GM12875 (cell line): ENCODE data around the gene PIPOX.

Experiments
- H3K4me3 ChIP-seq: one replicate; pipeline ENCODE4 v1.5.1; 2011; ENCODE audit warnings: low read depth, low read length, control low read depth
- TF ChIP-seq, protein P1 (sequence below): IDR thresholded peaks from 2 replicates; pipeline ENCODE4 v1.5.1; 2011; ENCODE audit warnings: low read depth, mild to moderate bottlenecking, control low read depth, inconsistent platforms, low read length, moderate library complexity, borderline replicate concordance; ENCODE audit not compliant: insufficient read depth

The PIPOX gene

GRCh38 chr17:29051731-29052130 is 8.8 kb downstream of the PIPOX start:
- TF ChIP-seq, protein P1, sequence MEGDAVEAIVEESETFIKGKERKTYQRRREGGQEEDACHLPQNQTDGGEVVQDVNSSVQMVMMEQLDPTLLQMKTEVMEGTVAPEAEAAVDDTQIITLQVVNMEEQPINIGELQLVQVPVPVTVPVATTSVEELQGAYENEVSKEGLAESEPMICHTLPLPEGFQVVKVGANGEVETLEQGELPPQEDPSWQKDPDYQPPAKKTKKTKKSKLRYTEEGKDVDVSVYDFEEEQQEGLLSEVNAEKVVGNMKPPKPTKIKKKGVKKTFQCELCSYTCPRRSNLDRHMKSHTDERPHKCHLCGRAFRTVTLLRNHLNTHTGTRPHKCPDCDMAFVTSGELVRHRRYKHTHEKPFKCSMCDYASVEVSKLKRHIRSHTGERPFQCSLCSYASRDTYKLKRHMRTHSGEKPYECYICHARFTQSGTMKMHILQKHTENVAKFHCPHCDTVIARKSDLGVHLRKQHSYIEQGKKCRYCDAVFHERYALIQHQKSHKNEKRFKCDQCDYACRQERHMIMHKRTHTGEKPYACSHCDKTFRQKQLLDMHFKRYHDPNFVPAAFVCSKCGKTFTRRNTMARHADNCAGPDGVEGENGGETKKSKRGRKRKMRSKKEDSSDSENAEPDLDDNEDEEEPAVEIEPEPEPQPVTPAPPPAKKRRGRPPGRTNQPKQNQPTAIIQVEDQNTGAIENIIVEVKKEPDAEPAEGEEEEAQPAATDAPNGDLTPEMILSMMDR = no peak
- H3K4me3 ChIP-seq = no peak overlapping the region

DNA sequence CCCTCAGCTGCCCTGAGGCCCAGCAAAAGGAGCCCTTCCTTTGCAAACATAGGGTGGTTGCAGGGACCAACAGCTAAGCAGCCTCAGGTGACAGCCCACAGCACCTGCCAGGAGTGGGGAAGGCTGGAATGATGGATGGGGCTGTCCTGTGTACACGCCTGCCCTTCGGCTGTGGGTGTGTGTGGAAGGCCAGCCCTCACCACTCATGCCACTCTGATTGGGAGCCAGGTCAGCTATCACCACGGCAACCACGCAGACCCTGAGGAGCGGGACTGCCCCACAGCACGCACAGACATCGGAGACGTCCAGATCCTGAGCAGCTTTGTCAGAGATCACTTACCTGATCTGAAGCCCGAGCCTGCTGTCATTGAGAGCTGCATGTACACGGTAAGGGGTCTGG is 11.9 kb downstream of the PIPOX start:
- TF ChIP-seq, protein P1 = no peak
- no peak overlapping the region for H3K4me3 ChIP-seq

GRCh38 chr17:29057361-29057760 is 14.4 kb downstream of the PIPOX start:
- H3K4me3 ChIP-seq = no peak overlapping the region
- TF ChIP-seq, protein P1 = no peak

DNA sequence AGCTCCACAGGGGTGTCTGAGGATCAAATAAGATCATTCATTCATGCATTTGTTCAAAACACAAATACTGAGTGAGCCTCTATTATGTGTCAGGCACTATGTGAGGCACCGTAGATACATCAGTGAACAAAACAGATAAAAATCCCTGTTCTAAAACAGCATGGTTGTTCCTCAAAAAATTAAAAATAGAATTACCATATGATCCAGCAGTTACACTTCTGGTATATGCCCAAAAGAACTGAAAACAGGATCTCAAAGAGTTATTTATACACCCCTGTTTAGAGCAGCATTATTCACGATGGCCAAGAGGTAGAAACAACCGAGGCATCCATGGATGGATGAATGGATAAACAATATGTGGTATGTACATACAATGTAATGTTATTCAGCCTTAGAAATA is 15.4 kb downstream of the PIPOX start:
- H3K4me3 ChIP-seq = no peak overlapping the region
- TF ChIP-seq, protein P1 = no peak

GRCh38 chr17:29059281-29059680 is 16.3 kb downstream of the PIPOX start:
- H3K4me3 ChIP-seq = no peak overlapping the region
- TF ChIP-seq, protein P1 = no peak

DNA sequence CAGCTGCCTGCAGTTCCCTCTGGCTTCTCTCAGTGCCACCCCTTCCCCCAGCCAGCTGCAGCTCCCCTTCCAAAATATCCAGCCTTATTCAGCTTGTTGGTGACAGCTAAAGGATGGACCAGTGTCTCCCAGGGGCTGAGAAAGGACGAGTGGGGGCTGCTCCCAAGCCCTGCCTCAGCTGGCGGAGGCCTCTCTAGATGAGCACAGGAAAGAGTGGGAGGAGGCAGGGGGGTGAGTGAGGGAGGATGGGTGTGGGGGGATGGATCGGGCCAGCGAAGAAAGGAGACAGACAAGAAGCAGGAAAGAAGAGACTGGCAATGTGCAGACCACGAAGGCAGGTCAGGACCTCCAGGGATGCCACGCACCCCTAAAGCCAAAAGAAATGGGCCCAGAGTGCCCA is 17.5 kb downstream of the PIPOX start:
- H3K4me3 ChIP-seq = no peak overlapping the region
- TF ChIP-seq, protein P1 = no peak

DNA sequence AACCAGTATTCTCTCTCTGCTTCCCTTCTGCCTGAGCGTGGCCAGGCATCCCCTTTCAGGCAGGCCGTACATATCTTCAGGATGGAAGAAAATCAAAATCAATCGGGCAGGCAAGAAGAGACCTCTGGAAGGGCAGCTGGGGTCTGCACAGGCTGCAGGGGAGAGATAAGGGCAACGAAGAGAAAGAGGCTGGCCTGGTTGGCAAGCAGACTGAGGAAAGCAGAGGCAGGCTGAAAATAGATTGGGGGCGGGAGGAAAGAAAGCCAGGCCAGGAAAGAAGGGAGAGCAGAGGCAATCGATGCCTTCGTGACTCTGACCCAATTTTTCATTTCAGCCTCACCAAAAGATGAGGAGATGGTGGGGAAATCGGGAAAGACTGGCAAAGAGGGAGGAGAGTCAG is 18.1 kb downstream of the PIPOX start:
- TF ChIP-seq, protein P1 = no peak
- H3K4me3 ChIP-seq = no peak overlapping the region
